NB4 (cell line): ENCODE data around the gene C9orf43.

Source experiments
- DNase-seq: peaks from one replicate; pipeline ENCODE4 v3.0.0; 2010; ENCODE audit warnings: low read depth
- H3K4me3 ChIP-seq: one replicate; pipeline ENCODE4 v1.5.1; 2011; ENCODE audit warnings: mild to moderate bottlenecking, low read depth, low read length, moderate library complexity
- MYC ChIP-seq: IDR thresholded peaks from 2 replicates; pipeline ENCODE4 v1.6.1; 2011; ENCODE audit warnings: low read depth, low read length
- POLR2A ChIP-seq: IDR thresholded peaks from 2 replicates; pipeline ENCODE4 v1.6.1; 2011; ENCODE audit warnings: mild to moderate bottlenecking; ENCODE audit not compliant: insufficient read length; ENCODE audit errors: extremely low read depth
- TF ChIP-seq, protein P1 (sequence below): IDR thresholded peaks from 2 replicates; pipeline ENCODE4 v1.6.1; 2011; ENCODE audit warnings: low read depth, low read length
- TF ChIP-seq, protein P2 (sequence below): IDR thresholded peaks from one replicate; pipeline ENCODE4 v1.5.1; 2012; ENCODE audit warnings: low read depth, low read length

The C9orf43 gene

DNA sequence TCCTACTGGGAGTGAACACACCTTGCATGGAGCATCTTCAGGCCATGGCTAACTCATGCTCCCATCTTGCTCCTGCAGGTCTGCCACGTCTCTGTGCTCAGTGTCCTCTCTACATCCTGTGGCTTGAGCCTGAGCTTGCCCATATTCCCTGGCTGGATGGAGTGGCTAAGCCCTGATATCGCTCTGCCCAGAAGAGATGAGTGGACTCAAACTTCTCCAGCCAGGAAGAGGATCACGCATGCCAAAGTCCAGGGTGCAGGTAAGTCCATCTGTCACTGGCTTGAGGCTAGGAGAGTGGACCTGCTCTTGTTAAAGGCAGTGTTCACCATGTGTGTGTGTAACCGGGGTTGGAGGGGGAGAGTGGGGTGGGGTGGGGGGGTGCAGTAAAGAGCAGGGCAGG is 51.4 kb downstream of the C9orf43 start:
- DNase-seq = no peak
- TF ChIP-seq, protein P1, sequence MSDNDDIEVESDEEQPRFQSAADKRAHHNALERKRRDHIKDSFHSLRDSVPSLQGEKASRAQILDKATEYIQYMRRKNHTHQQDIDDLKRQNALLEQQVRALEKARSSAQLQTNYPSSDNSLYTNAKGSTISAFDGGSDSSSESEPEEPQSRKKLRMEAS = no peak
- TF ChIP-seq, protein P2, sequence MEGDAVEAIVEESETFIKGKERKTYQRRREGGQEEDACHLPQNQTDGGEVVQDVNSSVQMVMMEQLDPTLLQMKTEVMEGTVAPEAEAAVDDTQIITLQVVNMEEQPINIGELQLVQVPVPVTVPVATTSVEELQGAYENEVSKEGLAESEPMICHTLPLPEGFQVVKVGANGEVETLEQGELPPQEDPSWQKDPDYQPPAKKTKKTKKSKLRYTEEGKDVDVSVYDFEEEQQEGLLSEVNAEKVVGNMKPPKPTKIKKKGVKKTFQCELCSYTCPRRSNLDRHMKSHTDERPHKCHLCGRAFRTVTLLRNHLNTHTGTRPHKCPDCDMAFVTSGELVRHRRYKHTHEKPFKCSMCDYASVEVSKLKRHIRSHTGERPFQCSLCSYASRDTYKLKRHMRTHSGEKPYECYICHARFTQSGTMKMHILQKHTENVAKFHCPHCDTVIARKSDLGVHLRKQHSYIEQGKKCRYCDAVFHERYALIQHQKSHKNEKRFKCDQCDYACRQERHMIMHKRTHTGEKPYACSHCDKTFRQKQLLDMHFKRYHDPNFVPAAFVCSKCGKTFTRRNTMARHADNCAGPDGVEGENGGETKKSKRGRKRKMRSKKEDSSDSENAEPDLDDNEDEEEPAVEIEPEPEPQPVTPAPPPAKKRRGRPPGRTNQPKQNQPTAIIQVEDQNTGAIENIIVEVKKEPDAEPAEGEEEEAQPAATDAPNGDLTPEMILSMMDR = no peak
- no peak for TF ChIP-seq MYC
- TF ChIP-seq POLR2A = no peak
- no peak overlapping the region for H3K4me3 ChIP-seq

DNA sequence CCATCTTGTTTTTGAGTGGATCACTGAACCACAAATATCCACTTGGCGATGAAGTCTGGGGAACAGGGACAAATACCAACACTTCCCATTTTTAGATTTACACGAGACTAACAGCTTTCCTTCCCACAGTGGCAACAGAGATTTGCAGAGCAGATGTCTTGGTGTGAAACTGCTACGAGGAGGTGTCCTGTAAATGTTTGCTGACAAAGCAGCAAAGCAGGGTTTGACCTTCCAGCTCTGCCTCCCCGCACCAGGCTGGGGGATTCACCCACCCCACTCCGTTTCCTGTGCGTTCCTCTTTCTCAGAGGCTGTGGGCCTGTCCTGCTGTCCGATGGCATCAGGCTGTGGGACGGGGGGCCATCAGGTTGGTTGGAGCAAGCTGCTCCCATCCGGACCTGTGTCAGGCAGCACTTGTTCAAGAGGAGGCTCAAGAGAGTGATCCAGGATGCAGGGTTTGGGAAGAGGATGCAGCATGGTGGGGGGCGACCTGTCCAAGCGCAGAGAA is 52.3 kb downstream of the C9orf43 start:
- no peak overlapping the region for H3K4me3 ChIP-seq
- TF ChIP-seq MYC = no peak
- TF ChIP-seq, protein P1 = no peak
- TF ChIP-seq POLR2A = no peak
- TF ChIP-seq, protein P2 = no peak
- no peak for DNase-seq

DNA sequence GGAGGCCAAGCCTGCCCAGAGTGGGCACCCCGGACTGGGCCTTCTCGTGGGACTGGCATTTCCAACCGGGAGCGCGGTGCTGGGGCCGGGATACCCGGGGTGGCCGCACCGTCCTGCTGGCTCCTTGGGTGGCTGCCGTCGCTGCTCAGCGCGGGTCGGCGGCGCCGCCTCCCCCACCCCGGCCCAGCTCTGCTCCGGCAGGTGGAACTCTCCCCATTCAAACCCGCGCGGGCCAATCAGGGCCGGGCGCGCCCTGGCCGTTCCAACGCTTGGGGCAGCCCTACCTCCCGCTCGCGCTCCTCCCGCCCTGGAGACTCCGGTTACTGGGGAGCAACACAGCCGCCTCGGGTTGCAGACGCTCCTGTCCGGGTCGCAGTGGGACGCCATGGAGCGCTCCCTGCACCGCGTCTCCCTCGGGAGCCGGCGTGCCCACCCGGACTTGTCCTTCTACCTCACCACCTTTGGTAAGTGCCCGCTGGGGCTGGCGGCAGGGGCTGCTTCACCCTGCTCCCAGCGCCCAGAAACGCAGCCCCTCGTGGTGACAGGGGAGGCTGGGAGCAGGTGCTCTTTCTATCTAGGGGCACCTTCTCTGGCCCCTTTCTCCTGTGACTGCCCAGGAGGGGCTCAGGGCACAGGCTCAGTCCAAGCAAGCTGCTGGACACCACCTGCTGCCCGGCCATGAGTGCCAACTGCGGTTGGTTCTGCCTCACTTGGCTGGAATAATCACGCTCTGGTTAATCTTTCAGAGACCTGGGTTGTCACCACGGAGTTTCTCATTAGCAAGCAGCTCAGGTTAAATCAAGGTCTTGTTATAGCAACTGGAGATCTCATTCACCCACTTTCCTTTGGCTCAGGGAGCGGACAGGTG is 53.1 kb downstream of the C9orf43 start, which contains the start of gene RGS3:
Gene RGS3 (plus strand): TSS at position 310 of the 868 bp plus-strand sequence. CDS start 76 bp downstream, at position 386.
- H3K4me3 ChIP-seq = no peak within 1 kb of the TSS
- DNase-seq = no peak

DNA sequence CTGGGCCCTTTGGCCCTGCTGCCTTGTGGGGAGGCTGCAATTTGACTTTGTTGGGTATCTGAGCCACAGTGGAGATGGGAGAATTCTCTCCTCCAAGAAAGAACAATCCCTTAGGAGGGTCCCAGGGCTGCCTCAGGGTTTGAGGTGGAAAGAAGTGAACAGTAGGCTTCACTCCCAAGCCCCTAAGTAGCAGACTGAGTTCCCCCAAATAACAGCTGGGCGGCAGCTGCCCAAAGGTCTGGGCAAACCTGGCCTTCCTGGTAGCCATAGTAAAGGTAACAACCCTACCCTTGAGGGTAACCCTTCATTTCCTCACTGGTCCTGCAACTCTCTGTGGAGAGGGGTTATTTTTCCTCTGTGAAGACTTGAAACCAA is 53.7 kb downstream of the C9orf43 start:
- TF ChIP-seq MYC (no peak), POLR2A (no peak)
- TF ChIP-seq, protein P2 = no peak
- TF ChIP-seq, protein P1 = no peak
- no peak overlapping the region for H3K4me3 ChIP-seq
- DNase-seq = no peak

More for the DNA sequence above, 53.1 kb downstream of the C9orf43 start, which contains the start of gene RGS3:
- no peak for TF ChIP-seq MYC
- TF ChIP-seq, protein P2 = no peak
- no peak for TF ChIP-seq POLR2A
- TF ChIP-seq, protein P1 = no peak

DNA sequence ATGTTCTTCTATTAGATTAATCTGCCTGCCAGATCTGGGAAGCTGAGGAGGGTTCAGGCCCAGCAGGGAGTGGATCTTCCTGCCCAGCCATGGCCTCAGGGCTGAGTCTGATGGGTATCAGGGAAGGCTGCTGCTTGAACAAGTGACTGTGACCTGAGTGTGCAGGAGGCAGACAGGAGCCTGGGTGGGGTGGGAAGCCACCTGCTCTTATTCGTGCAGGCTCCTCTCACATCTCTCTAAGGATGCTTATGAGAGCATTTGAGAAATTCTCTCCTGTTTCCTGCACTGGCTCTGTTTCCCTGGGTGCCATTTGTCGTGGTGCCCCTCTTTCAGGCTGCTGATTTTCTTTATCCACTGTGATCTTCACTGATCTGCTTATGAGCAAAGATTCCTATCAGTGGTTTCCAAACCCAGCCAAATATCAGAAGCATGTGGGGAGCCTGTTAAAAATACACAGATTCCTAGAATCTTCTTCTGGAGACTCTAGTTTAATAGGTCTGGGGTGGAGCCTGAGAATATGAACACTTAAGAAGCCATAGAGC is 55.1 kb downstream of the C9orf43 start:
- no peak for DNase-seq

More for the DNA sequence above, 55.1 kb downstream of the C9orf43 start:
- H3K4me3 ChIP-seq = no peak overlapping the region
- TF ChIP-seq POLR2A (no peak), MYC (no peak)
- TF ChIP-seq, protein P2 = no peak
- TF ChIP-seq, protein P1 = no peak
